Measurements from ENCODE around the gene HMGXB4. TPM values are rescaled to one million over a fixed set of nuclear protein-coding genes. Genes with fewer than 3 reads are reported as not detected.

HMGXB4 gene
- total RNA-seq, 1 donor from 2014 or later = 6.8 TPM

- H3K27me3 ChIP-seq = no peaks in the 10 kb centered on the region
- H3K4me3 ChIP-seq = no peak overlapping the region
- H3K27ac ChIP-seq = peak overlapping the region; percentile 77 to 89
- peaks cover 28 to 38% of the 10 kb centered on the region in 2 donors for H3K36me3 ChIP-seq
- TF ChIP-seq CTCF (IDR thresholded peaks at IDR 0.05) = no peak
- H3K4me1 ChIP-seq = peaks cover 5 to 41% of the 10 kb centered on the region in 2 donors
- intact Hi-C loops (cut with DNase I) = no loop called here
- no peaks in the 10 kb centered on the region for H3K9me3 ChIP-seq
- DNase-seq (ENCODE audit: low spot score in 2 of 2) = no peak
Observed at GRCh38 chr22:35315855-35316745, 58.8 kb downstream of the HMGXB4 start.

- no peak for TF ChIP-seq CTCF (IDR thresholded peaks at IDR 0.05)
Observed at GRCh38 chr22:35316751-35317150, 59.5 kb downstream of the HMGXB4 start.

GRCh38 chr22:35317680-35318290 lies 60.5 kb downstream of the HMGXB4 start:
- Histone ChIP-seq H3K9me3 (no peaks in the 10 kb centered on the region), H3K36me3 (peaks cover 41 to 55% of the 10 kb centered on the region in 2 donors), H3K4me1 (peaks cover 5 to 33% of the 10 kb centered on the region in 2 donors), H3K4me3 (no peak overlapping the region), H3K27ac (no peak overlapping the region), H3K27me3 (no peaks in the 10 kb centered on the region)
- no peak for DNase-seq (ENCODE audit: low spot score in 2 of 2)
- intact Hi-C loops (cut with DNase I) = no loop called here
- no peak for TF ChIP-seq CTCF (IDR thresholded peaks at IDR 0.05)

More at GRCh38 chr22:35316751-35317150, 59.5 kb downstream of the HMGXB4 start:
- Histone ChIP-seq H3K36me3 (peaks cover 31 to 45% of the 10 kb centered on the region in 2 donors), H3K27ac (no peak overlapping the region), H3K4me1 (peaks cover 5 to 41% of the 10 kb centered on the region in 2 donors), H3K9me3 (no peaks in the 10 kb centered on the region), H3K4me3 (no peak overlapping the region), H3K27me3 (no peaks in the 10 kb centered on the region)
- intact Hi-C loops (cut with DNase I) = no loop called here
- no peak for DNase-seq (ENCODE audit: low spot score in 2 of 2)

GRCh38 chr22:35318346-35319215 lies 61.3 kb downstream of the HMGXB4 start:
- Histone ChIP-seq H3K9me3 (no peaks in the 10 kb centered on the region), H3K4me3 (no peak overlapping the region), H3K27ac (no peak overlapping the region), H3K4me1 (peaks cover 5 to 28% of the 10 kb centered on the region in 2 donors), H3K36me3 (peaks cover 49 to 63% of the 10 kb centered on the region in 2 donors), H3K27me3 (no peaks in the 10 kb centered on the region)
- DNase-seq (ENCODE audit: low spot score in 2 of 2) = no peak
- intact Hi-C loops (cut with DNase I) = no loop called here
- TF ChIP-seq CTCF (IDR thresholded peaks at IDR 0.05) = no peak

- intact Hi-C loops (cut with DNase I) = no loop called here
Observed at GRCh38 chr22:35319244-35319985, 62.1 kb downstream of the HMGXB4 start.

More at GRCh38 chr22:35319244-35319985, 62.1 kb downstream of the HMGXB4 start:
- H3K27ac ChIP-seq = no peak overlapping the region
- peaks cover 55 to 72% of the 10 kb centered on the region in 2 donors for H3K36me3 ChIP-seq
- H3K4me3 ChIP-seq = no peak overlapping the region
- TF ChIP-seq CTCF (IDR thresholded peaks at IDR 0.05) = no peak
- no peaks in the 10 kb centered on the region for H3K27me3 ChIP-seq
- peaks cover 1 to 19% of the 10 kb centered on the region in 2 donors for H3K4me1 ChIP-seq
- H3K9me3 ChIP-seq = no peaks in the 10 kb centered on the region
- DNase-seq (ENCODE audit: low spot score in 2 of 2) = no peak
